Lower leg skin (tissue), 4 donors: ENCODE measurements around the gene UBE2E2. TPM values are rescaled to one million over a fixed set of nuclear protein-coding genes. Genes with fewer than 3 reads are reported as not detected.

Experiments
- DNase-seq, 2 donors: peaks; one replicate each; pipeline ENCODE4 v3.0.0-alpha.2; 2019; ENCODE audit warnings: low spot score in 2 of 2
- H3K4me3 ChIP-seq: fragments of 200-600 bp; sonication (generic); 2 replicates; pipeline ENCODE4 v1.5.1; 2017; ENCODE audit warnings: mild to moderate bottlenecking, low read depth; ENCODE audit not compliant: poor library complexity, severe bottlenecking
- CTCF ChIP-seq, 3 donors: fragments of 450-650 bp; IDR thresholded peaks; one replicate each; pipeline ENCODE4 v1.5.1; 2016; ENCODE audit warnings: antibody characterized with exemption in 3 of 3, mild to moderate bottlenecking in 3 of 3, moderate library complexity in 2 of 3
- POLR2A ChIP-seq, 2 donors: fragments of 450-650 bp; IDR thresholded peaks; one replicate each; pipeline ENCODE4 v1.6.1; 2016 to 2017; ENCODE audit warnings: antibody characterized with exemption in 2 of 2, mild to moderate bottlenecking in 1 of 2, moderate library complexity in 1 of 2
- WGBS, 2 donors: methylation state at CpG; one replicate each; pipeline ENCODE4 v1.1.5; 2018; 5-methylcytosine and 5-hydroxymethylcytosine counted together
- intact Hi-C: fragments of 100-400 bp; cut with DNase I; formaldehyde crosslinking; loops from one replicate; pipeline ENCODE4 v1.15.0; 2023; ENCODE audit warnings: low total_unique reads
- total RNA-seq, 4 donors: library from RNA; depleted of rRNA; stranded (reverse); fragments of >200 nt; gene quantifications; one replicate each; pipeline ENCODE4 v1.1.0, GENCODE V29; 2016

The UBE2E2 gene
- total RNA-seq, 4 donors from 2014 or later, result 20.0 to 54.7 (median 33.3) TPM

- WGBS, 2 donors, result 60 to 67% methylated on average over 4 of the region's 4 CpGs
- H3K4me3 ChIP-seq, result no peak overlapping the region
- intact Hi-C loops, result no loop called here
- TF ChIP-seq POLR2A (IDR thresholded peaks at IDR 0.05), result no peak
- TF ChIP-seq CTCF (IDR thresholded peaks at IDR 0.05), result no peak
- no peak for DNase-seq
Observed at GRCh38 chr3:23442598-23443383, 239.7 kb downstream of the UBE2E2 start.

- intact Hi-C loops, result no loop called here
- no peak overlapping the region for H3K4me3 ChIP-seq
- TF ChIP-seq POLR2A (IDR thresholded peaks at IDR 0.05) (no peak), CTCF (IDR thresholded peaks at IDR 0.05) (no peak)
- WGBS, 2 donors, result 94 to 100% methylated on average over 1 of the region's 1 CpG
- no peak for DNase-seq
Observed at GRCh38 chr3:23444386-23444785, 241.3 kb downstream of the UBE2E2 start.

GRCh38 chr3:23446301-23446700 lies 243.2 kb downstream of the UBE2E2 start:
- intact Hi-C loops, result no loop called here
- no peak overlapping the region for H3K4me3 ChIP-seq
- 93 to 95% methylated on average over 3 of the region's 3 CpGs for WGBS, 2 donors
- TF ChIP-seq POLR2A (IDR thresholded peaks at IDR 0.05) (no peak), CTCF (IDR thresholded peaks at IDR 0.05) (no peak)
- DNase-seq, result no peak

GRCh38 chr3:23448998-23449537 lies 245.9 kb downstream of the UBE2E2 start:
- no peak overlapping the region for H3K4me3 ChIP-seq
- WGBS, 2 donors, result 71 to 75% methylated on average over 2 of the region's 2 CpGs
- intact Hi-C loops, result no loop called here
- DNase-seq, result no peak
- TF ChIP-seq CTCF (IDR thresholded peaks at IDR 0.05), result no peak

- intact Hi-C loops, result no loop called here
- DNase-seq, result no peak
- TF ChIP-seq POLR2A (IDR thresholded peaks at IDR 0.05) (no peak), CTCF (IDR thresholded peaks at IDR 0.05) (no peak)
- WGBS, 2 donors, result 73 to 78% methylated on average over 2 of the region's 2 CpGs
- no peak overlapping the region for H3K4me3 ChIP-seq
Observed at GRCh38 chr3:23450051-23450450, 246.9 kb downstream of the UBE2E2 start.
